Panc1 (cell line): ENCODE results near the gene CPNE4.

Experiments
- CTCF ChIP-seq: fragments of 450-650 bp; IDR thresholded peaks from 2 replicates; pipeline ENCODE4 v1.5.1; 2017; ENCODE audit warnings: mild to moderate bottlenecking
- POLR2AphosphoS5 ChIP-seq: IDR thresholded peaks from 2 replicates; pipeline ENCODE4 v1.6.1; 2012; ENCODE audit warnings: mild to moderate bottlenecking, low read depth, low read length, moderate library complexity
- REST ChIP-seq, 2 experiments: IDR thresholded peaks; 2 replicates each; pipeline ENCODE4 v1.6.1; 2011 to 2012; ENCODE audit warnings: low read depth in 2 of 2, control low read depth in 1 of 2, low read length in 1 of 2, mild to moderate bottlenecking in 1 of 2, moderate library complexity in 1 of 2; ENCODE audit not compliant: insufficient read depth in 1 of 2
- SIN3A ChIP-seq: IDR thresholded peaks from 2 replicates; pipeline ENCODE4 v1.6.1; 2012; ENCODE audit warnings: low read depth, mild to moderate bottlenecking, low read length, moderate library complexity, borderline replicate concordance; ENCODE audit not compliant: insufficient read depth
- TCF7L2 ChIP-seq: IDR thresholded peaks from 2 replicates; pipeline ENCODE4 v1.6.1; 2011; ENCODE audit warnings: mild to moderate bottlenecking, low read depth, low read length, inconsistent platforms

- TF ChIP-seq CTCF, result no peak
- no peak for TF ChIP-seq POLR2AphosphoS5
- TF ChIP-seq REST (IDR thresholded peaks at IDR 0.05; ENCODE audit: insufficient read depth in 1 of 2, low read depth in 2 of 2, low read length in 1 of 2), result no peak
- TF ChIP-seq TCF7L2, result no peak
- no peak for TF ChIP-seq SIN3A
Measured at GRCh38 chr3:131831608-131832007, 203.2 kb downstream of the CPNE4 start.
